ENCODE data around the gene SLC5A11.

DNA sequence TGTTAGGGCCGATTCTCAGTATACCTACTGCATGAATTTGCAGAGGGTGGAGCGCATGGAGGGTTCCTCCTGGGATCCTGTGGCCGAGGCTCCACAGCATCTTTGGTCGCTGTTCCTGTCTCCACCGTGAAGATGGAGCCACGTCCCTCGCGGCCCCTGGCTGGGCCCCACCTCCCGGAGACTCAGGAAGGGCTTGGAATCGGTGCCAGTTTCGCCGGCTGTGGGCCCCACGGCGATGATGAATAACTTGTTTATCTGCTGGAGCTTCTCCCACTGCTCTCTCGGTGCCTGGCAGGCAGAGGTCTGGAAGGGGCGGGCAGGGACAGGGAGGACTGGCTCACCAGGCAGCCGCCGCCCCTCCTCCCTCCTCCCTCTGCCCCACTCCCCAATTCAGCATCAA, 8.1 kb downstream of the SLC5A11 start:
- TF ChIP-seq POLR2A (IDR thresholded peaks at IDR 0.05; ENCODE audit: low read depth) = no peak
- no peak for TF ChIP-seq EP300 (IDR thresholded peaks at IDR 0.05)
